OCI-LY3 (cell line): ENCODE measurements around the gene EIF1.

Experiments used
- CTCF ChIP-seq: fragments of 200-600, 300-600 bp; sonication (generic); IDR thresholded peaks from 2 replicates; pipeline ENCODE4 v1.5.1; 2014; ENCODE audit warnings: antibody characterized with exemption, low read length, low read depth
- EZH2phosphoT487 ChIP-seq: fragments of 200-600 bp; shearing (Covaris generic); IDR thresholded peaks from 2 replicates; pipeline ENCODE4 v1.6.1; 2018; ENCODE audit warnings: antibody characterized with exemption, mixed run types, low read depth

GRCh38 chr17:41689497-41690299 is 1.0 kb downstream of the EIF1 start:
- TF ChIP-seq CTCF (peak; percentile 59), EZH2phosphoT487 (no peak)
